CD4-positive, alpha-beta memory T cell (primary cell): Measurements from ENCODE around the gene CANT1. TPM values are rescaled to one million over a fixed set of nuclear protein-coding genes. Genes with fewer than 3 reads are reported as not detected.
A peak's percentile ranks its signal among the peaks of the same experiment; 100 is the strongest.

Source experiments
- CTCF ChIA-PET: fragments of 350-600 bp; sonication (Branson Sonifier 250); formaldehyde crosslinking; loops from one replicate; lab custom pipeline; 2021; ENCODE audit warnings: inconsistent platforms; ENCODE audit not compliant: partially characterized antibody; lab: Charles Lee
- POLR2A ChIA-PET: fragments of 350-600 bp; sonication (Branson Sonifier 250); formaldehyde crosslinking; loops from one replicate; lab custom pipeline; 2021; ENCODE audit not compliant: partially characterized antibody; lab: Charles Lee
- DNase-seq, 5 donors: peaks; one replicate each; pipeline versions ENCODE4 v3.0.0 to v3.0.0-alpha.2; 2020 to 2022; ENCODE audit warnings: mixed read lengths in 1 of 5
- H3K27ac ChIP-seq: one replicate; pipeline ENCODE4 v1.7.0; 2013; ENCODE audit warnings: low read depth, low read length
- H3K27me3 ChIP-seq: 2 replicates; pipeline ENCODE4 v1.7.0; 2013; ENCODE audit warnings: mild to moderate bottlenecking, low read length, moderate library complexity; ENCODE audit not compliant: insufficient read depth
- H3K36me3 ChIP-seq: 2 replicates; pipeline ENCODE4 v1.7.0; 2013; ENCODE audit warnings: mild to moderate bottlenecking, low read length, moderate library complexity; ENCODE audit not compliant: insufficient read depth
- H3K4me1 ChIP-seq: 2 replicates; pipeline ENCODE4 v1.7.0; 2013; ENCODE audit warnings: mild to moderate bottlenecking, low read length, moderate library complexity; ENCODE audit not compliant: insufficient read depth
- H3K4me3 ChIP-seq, 2 donors: one replicate each; pipeline ENCODE4 v1.7.0; 2013; ENCODE audit warnings: low read length in 2 of 2, mild to moderate bottlenecking in 1 of 2
- H3K9me3 ChIP-seq, 2 donors: one replicate each; pipeline ENCODE4 v1.7.0; 2013; ENCODE audit warnings: low read length in 2 of 2, control low read depth in 1 of 2; ENCODE audit not compliant: control insufficient read depth in 1 of 2
- H3K27ac Mint-ChIP-seq, 7 donors: one replicate each; pipeline ENCODE4 v1.8.0; 2020 to 2021; ENCODE audit warnings: mixed read lengths in 7 of 7, mild to moderate bottlenecking in 6 of 7, inconsistent platforms in 3 of 7, moderate library complexity in 3 of 7
- H3K27me3 Mint-ChIP-seq, 2 donors: one replicate each; pipeline ENCODE4 v1.8.0; 2020 to 2021; ENCODE audit warnings: mixed read lengths in 2 of 2
- H3K36me3 Mint-ChIP-seq, 2 donors: one replicate each; pipeline ENCODE4 v1.8.0; 2020 to 2021; ENCODE audit warnings: mixed read lengths in 2 of 2, inconsistent platforms in 1 of 2, mild to moderate bottlenecking in 1 of 2
- H3K4me1 Mint-ChIP-seq, 4 donors: one replicate each; pipeline ENCODE4 v1.8.0; 2020 to 2021; ENCODE audit warnings: mixed read lengths in 4 of 4, mild to moderate bottlenecking in 1 of 4
- H3K4me3 Mint-ChIP-seq, 8 donors: one replicate each; pipeline ENCODE4 v1.8.0; 2020 to 2021; ENCODE audit warnings: mixed read lengths in 8 of 8, mild to moderate bottlenecking in 7 of 8, moderate library complexity in 6 of 8, inconsistent platforms in 3 of 8
- H3K9me3 Mint-ChIP-seq, 8 donors: one replicate each; pipeline ENCODE4 v1.8.0; 2020 to 2021; ENCODE audit warnings: mixed read lengths in 8 of 8, mild to moderate bottlenecking in 5 of 8, inconsistent platforms in 3 of 8, moderate library complexity in 1 of 8
- intact Hi-C: fragments of 100-400 bp; cut with micrococcal nuclease; formaldehyde crosslinking; loops from one replicate; pipeline ENCODE4 v1.15.1; 2023
- polyA plus RNA-seq, 2 donors: library from polyadenylated mRNA; unstranded; fragments of 300-500 nt; fragmentation: Illumina TruSeq; gene quantifications; one replicate each; pipeline ENCODE4 v1.2.3, GENCODE V29; 2021
- total RNA-seq, 2 experiments: library from RNA; stranded (reverse); gene quantifications; one replicate each; pipeline ENCODE4 v1.2.3, GENCODE V29; 2021

Gene CANT1
- total and polyA plus RNA-seq, 4 experiments from 2014 or later: 7.2 to 59.4 (median 34.2) TPM

GRCh38 chr17:78997231-78997741 lies 12.3 kb downstream of the CANT1 start:
- no peaks in the 10 kb centered on the region for H3K27me3 Mint-ChIP-seq
- DNase-seq: no peak
- Histone ChIP-seq H3K27ac (no peak overlapping the region), H3K4me3 (no peak overlapping the region), H3K36me3 (peaks cover 44% of the 10 kb centered on the region), H3K9me3 (no peaks in the 10 kb centered on the region), H3K4me1 (no peaks in the 10 kb centered on the region), H3K27me3 (no peaks in the 10 kb centered on the region)
- H3K4me3 Mint-ChIP-seq: peak overlapping the region in 1 of 8 donors; percentile 20
- H3K36me3 Mint-ChIP-seq: peaks cover 24 to 69% of the 10 kb centered on the region in 2 donors
- intact Hi-C loops: no loop called here
- CTCF ChIA-PET: no interaction called here
- H3K4me1 Mint-ChIP-seq: peaks cover 9 to 14% (median 11%) of the 10 kb centered on the region in 4 donors
- no peak overlapping the region for H3K27ac Mint-ChIP-seq
- H3K9me3 Mint-ChIP-seq: peaks cover 0 to 2% (median 0%) of the 10 kb centered on the region in 8 donors
- POLR2A ChIA-PET: no interaction called here

GRCh38 chr17:78996781-78997201 lies 12.8 kb downstream of the CANT1 start:
- Histone ChIP-seq H3K27me3 (no peaks in the 10 kb centered on the region), H3K36me3 (peaks cover 41% of the 10 kb centered on the region), H3K27ac (no peak overlapping the region), H3K9me3 (no peaks in the 10 kb centered on the region), H3K4me3 (no peak overlapping the region), H3K4me1 (no peaks in the 10 kb centered on the region)
- CTCF ChIA-PET: no interaction called here
- Mint-ChIP-seq H3K4me3 (peak overlapping the region in 1 of 8 donors; percentile 20), H3K27ac (peak overlapping the region in 1 of 7 donors; percentile 18), H3K4me1 (peaks cover 7 to 11% (median 9%) of the 10 kb centered on the region in 4 donors), H3K9me3 (peaks cover 0 to 2% (median 0%) of the 10 kb centered on the region in 8 donors), H3K36me3 (peaks cover 24 to 68% of the 10 kb centered on the region in 2 donors), H3K27me3 (no peaks in the 10 kb centered on the region)
- DNase-seq: no peak
- POLR2A ChIA-PET: no interaction called here
- intact Hi-C loops: no loop called here

GRCh38 chr17:78995761-78996451 lies 13.7 kb downstream of the CANT1 start:
- POLR2A ChIA-PET: interaction anchor here (0.7 kb wide), 1 partner anchor 14 kb away, joined by 3 read pairs; the partner anchor contains the start of gene CANT1
- Histone ChIP-seq H3K4me1 (no peaks in the 10 kb centered on the region), H3K9me3 (no peaks in the 10 kb centered on the region), H3K36me3 (peaks cover 45% of the 10 kb centered on the region), H3K27me3 (no peaks in the 10 kb centered on the region), H3K27ac (no peak overlapping the region), H3K4me3 (no peak overlapping the region)
- Mint-ChIP-seq H3K4me3 (no peak overlapping the region), H3K9me3 (peaks cover 0 to 2% (median 0%) of the 10 kb centered on the region in 8 donors), H3K36me3 (peaks cover 24 to 65% of the 10 kb centered on the region in 2 donors), H3K27me3 (no peaks in the 10 kb centered on the region), H3K27ac (peak overlapping the region in 2 of 7 donors; percentile 46 to 91), H3K4me1 (peaks cover 6 to 11% (median 8%) of the 10 kb centered on the region in 4 donors)
- intact Hi-C loops: no loop called here
- no peak for DNase-seq
- CTCF ChIA-PET: interaction anchor here (0.9 to 1.4 kb wide), 3 partner anchors 9 to 16 kb away, joined by 3 to 6 read pairs (median 5); partner anchors contain the start of gene LGALS3BP

- DNase-seq: no peak
- no peak overlapping the region for H3K4me3 ChIP-seq
- H3K36me3 ChIP-seq: peaks cover 46% of the 10 kb centered on the region
- POLR2A ChIA-PET: interaction anchor here (0.7 kb wide), 1 partner anchor 15 kb away, joined by 3 read pairs; the partner anchor contains the start of gene CANT1
- H3K27ac ChIP-seq: no peak overlapping the region
- H3K9me3 ChIP-seq: no peaks in the 10 kb centered on the region
- H3K4me1 ChIP-seq: no peaks in the 10 kb centered on the region
- intact Hi-C loops: no loop called here
- Mint-ChIP-seq H3K4me3 (no peak overlapping the region), H3K4me1 (peaks cover 5 to 11% (median 8%) of the 10 kb centered on the region in 4 donors), H3K36me3 (peaks cover 26 to 62% of the 10 kb centered on the region in 2 donors), H3K9me3 (no peaks in the 10 kb centered on the region), H3K27me3 (no peaks in the 10 kb centered on the region), H3K27ac (peak overlapping the region in 1 of 7 donors; percentile 46)
- CTCF ChIA-PET: interaction anchor here (1.3 to 2.5 kb wide), 3 partner anchors 8 to 11 kb away, joined by 5 to 10 read pairs (median 6); no protein-coding TSS in a partner anchor
- no peaks in the 10 kb centered on the region for H3K27me3 ChIP-seq
These were observed 14.4 kb downstream of the CANT1 start for GRCh38 chr17:78995022-78995760.

- Histone ChIP-seq H3K4me3 (no peak overlapping the region), H3K4me1 (no peaks in the 10 kb centered on the region), H3K27me3 (no peaks in the 10 kb centered on the region), H3K36me3 (peaks cover 41% of the 10 kb centered on the region), H3K27ac (no peak overlapping the region), H3K9me3 (no peaks in the 10 kb centered on the region)
- ChIA-PET POLR2A (no interaction called here), CTCF (interaction anchor here (0.8 to 2.5 kb wide), 3 partner anchors 9 to 52 kb away, joined by 3 to 10 read pairs (median 4); partner anchors contain the start of gene LGALS3BP)
- no peak overlapping the region for H3K4me3 Mint-ChIP-seq
- no peak for DNase-seq
- H3K27ac Mint-ChIP-seq: peak overlapping the region in 1 of 7 donors; percentile 68
- intact Hi-C loops: loop anchor here (1.0 kb wide), 1 partner anchor 48 kb away; no protein-coding TSS in a partner anchor
- peaks cover 3 to 11% (median 8%) of the 10 kb centered on the region in 4 donors for H3K4me1 Mint-ChIP-seq
- H3K9me3 Mint-ChIP-seq: no peaks in the 10 kb centered on the region
- no peaks in the 10 kb centered on the region for H3K27me3 Mint-ChIP-seq
- peaks cover 23 to 65% of the 10 kb centered on the region in 2 donors for H3K36me3 Mint-ChIP-seq
These were observed 15.4 kb downstream of the CANT1 start for GRCh38 chr17:78993981-78994671.

GRCh38 chr17:78993241-78993956 lies 16.2 kb downstream of the CANT1 start:
- ChIA-PET POLR2A (no interaction called here), CTCF (interaction anchor here (0.8 to 2.5 kb wide), 3 partner anchors 10 to 52 kb away, joined by 3 to 10 read pairs (median 4); partner anchors contain the start of gene LGALS3BP)
- DNase-seq: peak in 4 of 5 donors; percentile 19 to 37 (median 32)
- no peaks in the 10 kb centered on the region for H3K27me3 ChIP-seq
- intact Hi-C loops: loop anchor here (1.0 kb wide), 1 partner anchor 49 kb away; no protein-coding TSS in a partner anchor
- H3K4me1 Mint-ChIP-seq: peaks cover 3 to 14% (median 8%) of the 10 kb centered on the region in 4 donors
- H3K36me3 Mint-ChIP-seq: peaks cover 23 to 61% of the 10 kb centered on the region in 2 donors
- H3K4me1 ChIP-seq: no peaks in the 10 kb centered on the region
- peaks cover 37% of the 10 kb centered on the region for H3K36me3 ChIP-seq
- no peaks in the 10 kb centered on the region for H3K27me3 Mint-ChIP-seq
- no peaks in the 10 kb centered on the region for H3K9me3 ChIP-seq
- H3K27ac Mint-ChIP-seq: peak overlapping the region in 4 of 7 donors; percentile 48 to 68 (median 68)
- H3K4me3 ChIP-seq: no peak overlapping the region
- no peak overlapping the region for H3K27ac ChIP-seq
- no peak overlapping the region for H3K4me3 Mint-ChIP-seq
- no peaks in the 10 kb centered on the region for H3K9me3 Mint-ChIP-seq
